H9 (cell line): ENCODE results near the gene CPT1B. TPM values are rescaled to one million over a fixed set of nuclear protein-coding genes. Genes with fewer than 3 reads are reported as not detected.

ENCODE experiments used
- DNase-seq: peaks from one replicate; pipeline ENCODE4 v3.0.0-alpha.2; 2017
- H2AFZ ChIP-seq: one replicate; pipeline ENCODE4 v1.6.1; 2013; ENCODE audit warnings: mild to moderate bottlenecking, low read length, control low read depth, moderate library complexity
- H2AK5ac ChIP-seq: 2 replicates; pipeline ENCODE4 v1.6.1; 2013; ENCODE audit warnings: low read length, control low read depth, mixed read lengths; ENCODE audit not compliant: insufficient read length
- H2BK120ac ChIP-seq: one replicate; pipeline ENCODE4 v1.6.1; 2013; ENCODE audit warnings: low read depth, mild to moderate bottlenecking, low read length, control low read depth, inconsistent platforms; ENCODE audit not compliant: poor library complexity, severe bottlenecking
- H2BK12ac ChIP-seq: 2 replicates; pipeline ENCODE4 v1.6.1; 2013; ENCODE audit warnings: low read length, control low read depth, mixed read lengths, low read depth; ENCODE audit not compliant: insufficient read length
- H2BK15ac ChIP-seq: 2 replicates; pipeline ENCODE4 v1.6.1; 2013; ENCODE audit warnings: low read depth, low read length, control low read depth
- H2BK20ac ChIP-seq: one replicate; pipeline ENCODE4 v1.6.1; 2013; ENCODE audit warnings: low read depth, mild to moderate bottlenecking, low read length, control low read depth, inconsistent platforms; ENCODE audit not compliant: poor library complexity, severe bottlenecking
- H2BK5ac ChIP-seq: 2 replicates; pipeline ENCODE4 v1.6.1; 2013; ENCODE audit warnings: low read length, control low read depth, mixed read lengths; ENCODE audit not compliant: insufficient read length
- H3K14ac ChIP-seq: 2 replicates; pipeline ENCODE4 v1.6.1; 2013; ENCODE audit warnings: low read length, control low read depth; ENCODE audit not compliant: insufficient read depth
- H3K18ac ChIP-seq: 2 replicates; pipeline ENCODE4 v1.6.1; 2013; ENCODE audit warnings: low read depth, mild to moderate bottlenecking, mixed read lengths, low read length, control low read depth; ENCODE audit not compliant: insufficient read length
- H3K23ac ChIP-seq: 2 replicates; pipeline ENCODE4 v1.6.1; 2013; ENCODE audit warnings: low read length, control low read depth, mixed read lengths, low read depth; ENCODE audit not compliant: insufficient read length
- H3K23me2 ChIP-seq: 2 replicates; pipeline ENCODE4 v1.6.1; 2013; ENCODE audit warnings: low read depth, mild to moderate bottlenecking, mixed read lengths, low read length, control low read depth; ENCODE audit not compliant: insufficient read length, poor library complexity, severe bottlenecking
- H3K27ac ChIP-seq: 2 replicates; pipeline ENCODE4 v1.5.1; 2013; ENCODE audit warnings: low read length, control low read depth, mixed read lengths, low read depth; ENCODE audit not compliant: insufficient read length
- H3K27me3 ChIP-seq: 2 replicates; pipeline ENCODE4 v1.6.1; 2013; ENCODE audit warnings: low read length, control low read depth, inconsistent platforms; ENCODE audit not compliant: insufficient read depth
- H3K4ac ChIP-seq: 2 replicates; pipeline ENCODE4 v1.6.1; 2013; ENCODE audit warnings: low read depth, mild to moderate bottlenecking, control low read depth, inconsistent platforms, low read length, moderate library complexity
- H3K4me1 ChIP-seq: 2 replicates; pipeline ENCODE4 v1.6.1; 2013; ENCODE audit warnings: low read length, control low read depth, inconsistent platforms; ENCODE audit not compliant: insufficient read depth
- H3K4me2 ChIP-seq: 2 replicates; pipeline ENCODE4 v1.6.1; 2013; ENCODE audit warnings: low read length, control low read depth, mixed read lengths; ENCODE audit not compliant: insufficient read length, insufficient read depth
- H3K56ac ChIP-seq: 2 replicates; pipeline ENCODE4 v1.6.1; 2013; ENCODE audit warnings: low read depth, mild to moderate bottlenecking, mixed read lengths, low read length, control low read depth; ENCODE audit not compliant: insufficient read length
- H3K79me1 ChIP-seq: 2 replicates; pipeline ENCODE4 v1.6.1; 2013; ENCODE audit warnings: low read depth, mild to moderate bottlenecking, moderate library complexity, low read length, control low read depth, inconsistent platforms; ENCODE audit not compliant: insufficient read depth, poor library complexity, severe bottlenecking
- H3K79me2 ChIP-seq: 2 replicates; pipeline ENCODE4 v1.6.1; 2013; ENCODE audit warnings: low read length, control low read depth, inconsistent platforms; ENCODE audit not compliant: insufficient read depth
- H3K9ac ChIP-seq: 2 replicates; pipeline ENCODE4 v1.6.1; 2013; ENCODE audit warnings: low read length, control low read depth, mixed read lengths; ENCODE audit not compliant: insufficient read length; ENCODE audit errors: extremely low read depth
- H3K9me3 ChIP-seq: one replicate; pipeline ENCODE4 v1.6.1; 2013; ENCODE audit warnings: low read depth, low read length, inconsistent platforms; ENCODE audit not compliant: control insufficient read depth
- H3T11ph ChIP-seq: one replicate; pipeline ENCODE4 v1.6.1; 2013; ENCODE audit warnings: mild to moderate bottlenecking, low read length, control low read depth, inconsistent platforms
- H4K20me1 ChIP-seq: one replicate; pipeline ENCODE4 v1.6.1; 2013; ENCODE audit not compliant: control insufficient read depth, insufficient read length, insufficient read depth
- H4K5ac ChIP-seq: 2 replicates; pipeline ENCODE4 v1.6.1; 2013; ENCODE audit warnings: low read depth, mild to moderate bottlenecking, mixed read lengths, low read length, control low read depth; ENCODE audit not compliant: insufficient read length
- H4K8ac ChIP-seq: replicated peaks from 2 replicates; pipeline ENCODE4 v1.6.1; 2013; ENCODE audit warnings: low read length, control low read depth, mixed read lengths, low read depth; ENCODE audit not compliant: insufficient read length
- H4K91ac ChIP-seq: 2 replicates; pipeline ENCODE4 v1.6.1; 2013; ENCODE audit warnings: low read depth, mild to moderate bottlenecking, moderate library complexity, mixed read lengths, low read length, control low read depth; ENCODE audit not compliant: insufficient read length
- H3K27ac Mint-ChIP-seq, 3 experiments: 2 replicates in 2 of 3; 3 replicates in 1 of 3; pipeline ENCODE4 v1.8.0; 2020 to 2021; ENCODE audit warnings: mixed read lengths in 3 of 3, mild to moderate bottlenecking in 1 of 3, moderate library complexity in 1 of 3
- H3K27me3 Mint-ChIP-seq: 2 replicates; pipeline ENCODE4 v1.8.0; 2021; ENCODE audit warnings: low read depth, mild to moderate bottlenecking, moderate library complexity, mixed read lengths
- H3K36me3 Mint-ChIP-seq, 3 experiments: 2 replicates in 2 of 3; 3 replicates in 1 of 3; pipeline ENCODE4 v1.8.0; 2020 to 2021; ENCODE audit warnings: low read depth in 3 of 3, mixed read lengths in 3 of 3; ENCODE audit not compliant: insufficient read depth in 1 of 3
- H3K4me1 Mint-ChIP-seq, 2 experiments: 2 replicates each; pipeline ENCODE4 v1.8.0; 2020; ENCODE audit warnings: mixed read lengths in 2 of 2
- H3K4me3 Mint-ChIP-seq, 2 experiments: 2 replicates in 1 of 2; 3 replicates in 1 of 2; pipeline ENCODE4 v1.8.0; 2020 to 2021; ENCODE audit warnings: mild to moderate bottlenecking in 2 of 2, mixed read lengths in 2 of 2, moderate library complexity in 1 of 2
- H3K9me3 Mint-ChIP-seq, 2 experiments: 2 replicates in 1 of 2; 3 replicates in 1 of 2; pipeline ENCODE4 v1.8.0; 2020; ENCODE audit warnings: mild to moderate bottlenecking in 2 of 2, mixed read lengths in 2 of 2, moderate library complexity in 1 of 2
- CTCF ChIP-seq: fragments of 200-600 bp; sonication (generic); conservative IDR thresholded peaks from 3 replicates; pipeline ENCODE4 v1.8.0; 2021; ENCODE audit warnings: antibody characterized with exemption, mild to moderate bottlenecking
- WGBS: extraction: QIAGEN DNeasy Blood & Tissue Kit; methylation state at CpG from one replicate; pipeline ENCODE4 v1.1.7; 2013; ENCODE audit warnings: missing lambda C conversion rate, low lambda C conversion rate, mixed read lengths; ENCODE audit not compliant: insufficient read length; ENCODE audit errors: extremely low coverage; 5-methylcytosine and 5-hydroxymethylcytosine counted together
- total RNA-seq: library from RNA; stranded (reverse); gene quantifications from 2 replicates; pipeline ENCODE4 v1.2.1, GENCODE V29; 2021

The CPT1B gene
- total RNA-seq, 1 experiment from 2014 or later = 65.7 TPM

- no peak for TF ChIP-seq CTCF
- H2AK5ac ChIP-seq = no peak overlapping the region
- H3K79me1 ChIP-seq = no peaks in the 10 kb centered on the region
- no peak overlapping the region for H3K4ac ChIP-seq
- no peak overlapping the region for H3K14ac ChIP-seq
- no peak overlapping the region for H3K23ac ChIP-seq
- no peak for DNase-seq
- no peak overlapping the region for H4K91ac ChIP-seq
- Mint-ChIP-seq H3K27ac (peak overlapping the region in 1 of 3 experiments; percentile 75; a peak in 1 of 7 replicates), H3K4me3 (no peak overlapping the region), H3K4me1 (peaks cover 3% of the 10 kb centered on the region in 2 experiments), H3K9me3 (no peaks in the 10 kb centered on the region), H3K36me3 (no peaks in the 10 kb centered on the region; a peak in 1 of 7 replicates), H3K27me3 (peaks cover 33% of the 10 kb centered on the region)
- H2AFZ ChIP-seq = no peak overlapping the region
- WGBS = no CpG with 5 or more reads among the region's 18 CpGs
- no peak overlapping the region for H4K5ac ChIP-seq
- no peak overlapping the region for H3K4me2 ChIP-seq
- H4K8ac ChIP-seq = no peak overlapping the region
- H3K4me1 ChIP-seq = no peaks in the 10 kb centered on the region
- H4K20me1 ChIP-seq = no peaks in the 10 kb centered on the region
- no peak overlapping the region for H2BK15ac ChIP-seq
- H3K56ac ChIP-seq = no peak overlapping the region
- H2BK20ac ChIP-seq = no peak overlapping the region
- no peak overlapping the region for H2BK120ac ChIP-seq
- H3K9ac ChIP-seq = no peak overlapping the region
- no peak overlapping the region for H2BK12ac ChIP-seq
- no peaks in the 10 kb centered on the region for H3K9me3 ChIP-seq
- H2BK5ac ChIP-seq = no peak overlapping the region
- H3T11ph ChIP-seq = no peak overlapping the region
- no peak overlapping the region for H3K18ac ChIP-seq
- H3K27me3 ChIP-seq = no peaks in the 10 kb centered on the region; the same call in 1 of the 2 replicates
- H3K27ac ChIP-seq = no peak overlapping the region
- no peaks in the 10 kb centered on the region for H3K79me2 ChIP-seq
- peaks cover 5% of the 10 kb centered on the region for H3K23me2 ChIP-seq
Measured at GRCh38 chr22:50606946-50607658, 28.9 kb upstream of the CPT1B start.
